GM18498 (cell line): ENCODE results near the gene CAMK2B.

ENCODE experiments used
- ATAC-seq: cut with Tn5 transposase; IDR thresholded peaks from one replicate; pipeline ENCODE4 v1.9.1; 2021; ENCODE audit warnings: mild to moderate bottlenecking, moderate library complexity; ENCODE audit not compliant: unreplicated experiment

CAMK2B gene

GRCh38 chr7:44259547-44260457 is 65.6 kb downstream of the CAMK2B start:
- no peak for ATAC-seq

GRCh38 chr7:44258865-44259546 is 66.4 kb downstream of the CAMK2B start:
- ATAC-seq: no peak

DNA sequence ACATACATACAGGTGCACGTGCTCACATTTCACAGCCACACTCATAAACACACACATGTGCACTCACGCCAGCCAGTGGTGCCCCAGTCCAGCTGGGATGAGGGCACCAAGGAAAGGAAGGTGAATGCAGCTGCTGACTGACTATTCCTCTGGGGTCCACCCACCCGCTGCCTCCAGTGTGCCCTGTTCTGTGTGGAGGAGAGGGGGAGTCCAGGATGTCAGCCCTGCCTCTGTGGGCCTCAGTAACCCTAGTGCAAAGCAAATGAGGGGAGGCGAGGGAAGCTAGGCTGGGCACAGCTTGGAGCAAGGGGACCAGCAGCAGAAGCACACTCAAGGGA is 67.0 kb downstream of the CAMK2B start:
- no peak for ATAC-seq

- peak; percentile 92 for ATAC-seq
These were observed 67.6 kb downstream of the CAMK2B start for GRCh38 chr7:44257618-44258422.

DNA sequence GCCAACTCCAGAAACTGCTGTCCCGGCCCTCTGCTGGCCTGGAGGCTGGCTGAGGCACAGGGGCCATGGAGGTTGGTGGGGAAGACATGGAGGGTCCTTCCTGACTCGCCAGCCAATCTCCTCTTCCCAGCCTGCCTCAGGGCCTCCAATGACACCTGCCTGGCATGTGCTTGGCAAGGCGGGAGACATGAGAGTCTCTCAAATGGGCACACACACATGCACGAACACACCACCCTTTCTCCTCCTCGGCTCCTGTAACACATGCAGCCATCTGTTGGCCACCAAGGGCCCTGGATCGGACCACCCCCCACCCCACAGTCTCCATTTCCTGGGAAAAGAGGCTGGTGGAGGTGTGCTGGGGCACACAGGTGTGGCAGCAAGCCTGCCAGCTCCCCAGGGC is 68.2 kb downstream of the CAMK2B start:
- no peak for ATAC-seq

DNA sequence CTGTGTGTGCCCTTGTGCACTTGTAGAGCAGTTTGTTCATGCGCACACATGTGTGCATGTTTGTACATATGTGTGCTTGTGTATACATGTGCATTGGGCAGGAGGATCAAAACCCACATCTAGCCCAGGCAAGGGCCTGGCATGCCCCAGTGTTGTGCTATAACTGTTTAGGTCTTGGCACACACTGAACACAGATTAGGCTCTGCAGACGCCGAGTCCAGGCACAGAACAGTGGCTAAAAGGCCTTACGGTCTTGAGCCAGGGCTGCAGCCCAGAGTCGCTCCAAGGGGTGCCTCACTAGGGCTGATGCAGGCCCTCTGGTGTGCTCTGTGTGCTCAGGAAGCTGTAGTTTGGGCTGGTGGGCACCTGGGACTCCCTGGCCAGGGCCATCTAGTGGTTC is 68.9 kb downstream of the CAMK2B start:
- ATAC-seq: no peak

GRCh38 chr7:44251881-44252280 is 73.5 kb downstream of the CAMK2B start:
- ATAC-seq: no peak

DNA sequence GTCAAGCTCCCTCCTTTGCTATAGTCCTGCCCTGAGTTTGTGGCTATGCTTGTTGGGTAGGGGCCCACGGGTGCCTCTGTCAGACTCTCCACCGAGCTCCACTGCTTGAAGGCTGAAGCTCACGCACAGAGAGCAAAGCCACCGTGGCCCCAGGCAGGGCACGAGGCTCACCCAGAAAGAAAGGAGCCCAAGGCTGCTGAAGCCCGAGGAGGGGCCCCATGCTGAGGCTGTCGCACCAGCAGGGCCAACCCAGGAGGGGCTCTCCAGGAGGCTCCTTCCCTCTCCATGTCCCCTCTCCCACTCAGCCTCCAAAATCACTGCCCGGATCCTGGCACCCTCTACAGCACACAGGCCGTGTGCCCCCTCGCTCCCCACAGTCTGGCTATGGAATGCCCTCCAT is 74.1 kb downstream of the CAMK2B start:
- no peak for ATAC-seq

GRCh38 chr7:44249639-44250234 is 75.7 kb downstream of the CAMK2B start:
- no peak for ATAC-seq

DNA sequence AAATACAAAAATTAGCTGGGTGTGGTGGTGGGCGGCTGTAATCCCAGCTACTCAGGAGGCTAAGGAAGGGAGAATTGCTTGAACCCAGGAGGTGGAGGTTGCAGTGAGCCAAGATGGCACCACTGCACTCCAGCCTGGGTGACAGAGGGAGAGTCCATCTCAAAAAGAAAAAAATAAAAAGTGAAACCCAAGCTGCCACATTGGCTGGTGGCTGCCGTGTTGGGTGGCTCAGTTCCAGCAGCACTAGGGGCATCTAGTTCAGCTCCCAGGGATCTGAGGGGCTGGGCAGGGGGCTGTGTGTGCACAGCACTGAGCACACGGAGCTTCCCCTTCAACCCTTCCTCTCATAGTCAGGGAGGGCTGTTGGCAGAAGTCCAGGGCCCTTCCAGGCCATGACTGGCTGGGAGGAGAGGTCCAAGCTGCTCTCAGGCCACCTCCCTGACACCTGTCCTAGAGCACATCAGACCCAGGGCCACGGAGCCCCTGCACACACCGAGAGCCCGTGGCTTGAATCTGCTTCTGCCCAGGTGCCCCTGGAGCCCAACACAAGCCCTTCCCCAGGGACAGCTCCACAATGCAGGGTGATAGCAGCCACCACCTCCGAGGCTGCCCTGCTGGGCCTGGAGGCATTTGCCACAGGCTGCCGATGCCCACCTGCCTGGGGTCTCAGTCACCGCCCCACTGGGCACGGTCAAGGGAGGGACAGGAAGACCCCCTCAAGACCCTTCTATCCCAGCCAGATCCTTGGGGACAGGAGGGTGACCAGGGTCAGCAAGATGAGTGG is 77.3 kb downstream of the CAMK2B start:
- ATAC-seq: no peak

DNA sequence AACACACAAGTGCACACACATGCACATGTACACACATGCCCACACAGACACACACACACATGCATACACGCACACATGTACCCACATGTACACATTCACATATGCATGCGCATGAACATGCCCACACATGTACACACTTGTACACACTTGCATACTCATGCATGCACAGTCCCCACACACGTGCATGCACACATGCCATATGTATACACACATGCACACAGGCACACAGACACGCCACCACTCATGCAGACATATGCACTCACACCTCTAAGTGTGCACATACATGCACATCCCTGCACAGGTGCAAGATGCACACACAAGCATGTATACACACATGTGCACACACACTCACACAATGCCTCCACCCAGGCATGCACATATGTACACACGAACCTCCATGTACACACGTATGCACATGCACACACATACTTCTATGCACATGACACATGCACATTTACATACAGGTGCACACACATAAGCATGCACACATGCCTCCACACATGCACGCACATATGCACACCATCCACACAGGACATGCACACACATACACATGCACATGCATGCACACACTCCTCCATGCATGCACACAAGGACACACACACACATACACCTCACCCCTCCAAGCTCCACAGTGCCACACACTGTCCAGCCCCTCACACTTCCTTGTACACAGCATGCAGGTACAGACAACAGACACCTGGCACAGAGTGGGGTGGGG is 78.8 kb downstream of the CAMK2B start:
- no peak for ATAC-seq

DNA sequence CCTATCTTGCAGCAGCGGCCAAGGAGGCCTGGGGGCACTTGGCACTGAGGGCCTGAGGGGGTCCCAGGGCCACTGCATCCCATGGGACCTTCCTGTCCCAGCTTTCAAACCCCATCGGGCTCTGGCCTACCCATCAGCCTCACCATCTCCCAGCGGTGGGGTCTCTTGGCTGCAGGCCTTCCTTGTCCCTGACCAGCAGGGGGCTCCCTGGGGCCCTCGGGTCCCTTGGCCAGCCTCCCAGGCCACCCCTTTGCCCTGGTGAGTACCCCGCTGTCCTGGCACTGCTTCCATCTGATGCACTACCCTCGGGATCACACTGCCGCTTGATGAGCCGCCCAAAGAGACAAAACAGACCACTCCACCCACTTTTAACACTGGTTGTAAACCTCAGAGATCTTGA is 81.1 kb downstream of the CAMK2B start:
- ATAC-seq: no peak

DNA sequence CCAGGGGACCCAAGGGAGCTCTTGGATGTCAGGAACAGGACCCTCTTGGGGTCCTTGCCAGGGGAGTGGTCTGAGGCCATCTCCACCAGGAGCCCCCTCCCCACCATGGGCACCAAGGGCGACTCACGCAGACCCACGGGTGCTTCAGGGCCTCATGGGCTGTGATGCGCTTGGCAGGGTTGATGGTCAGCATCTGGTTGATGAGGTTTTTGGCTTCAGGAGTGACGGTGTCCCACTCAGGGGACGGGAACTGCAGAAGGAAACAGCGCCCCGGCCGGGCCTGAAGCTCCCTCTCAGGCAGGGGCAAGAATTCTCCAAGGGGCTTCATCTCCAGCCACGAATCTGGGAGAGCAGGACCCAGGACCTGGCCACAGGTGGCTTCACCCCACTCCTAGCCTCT is 83.3 kb downstream of the CAMK2B start:
- ATAC-seq: no peak

- ATAC-seq: peak; percentile 82
These were observed 84.3 kb downstream of the CAMK2B start for GRCh38 chr7:44240983-44241510.

DNA sequence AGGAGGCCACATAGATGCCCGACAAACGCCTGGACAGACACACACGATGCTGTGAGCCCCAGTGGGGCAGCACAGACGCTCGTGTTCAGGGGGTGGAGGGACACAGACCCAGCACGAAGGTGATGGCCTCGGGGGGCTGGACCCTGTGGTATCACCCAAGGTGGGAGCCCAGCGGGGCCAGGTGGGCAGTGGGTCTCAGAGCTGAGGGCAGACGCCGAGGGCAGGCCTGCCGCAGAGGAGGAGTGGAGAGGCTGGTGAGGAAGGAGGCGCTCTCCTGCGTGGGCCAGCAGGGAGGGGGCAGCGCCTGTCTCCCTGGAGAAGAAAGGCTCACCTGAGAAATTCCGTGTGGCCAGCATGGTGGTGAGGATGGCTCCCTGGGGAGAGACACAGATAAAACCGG is 85.0 kb downstream of the CAMK2B start:
- ATAC-seq: no peak

GRCh38 chr7:44239361-44239760 is 86.0 kb downstream of the CAMK2B start:
- ATAC-seq: no peak

GRCh38 chr7:44238116-44238695 is 87.2 kb downstream of the CAMK2B start:
- no peak for ATAC-seq

DNA sequence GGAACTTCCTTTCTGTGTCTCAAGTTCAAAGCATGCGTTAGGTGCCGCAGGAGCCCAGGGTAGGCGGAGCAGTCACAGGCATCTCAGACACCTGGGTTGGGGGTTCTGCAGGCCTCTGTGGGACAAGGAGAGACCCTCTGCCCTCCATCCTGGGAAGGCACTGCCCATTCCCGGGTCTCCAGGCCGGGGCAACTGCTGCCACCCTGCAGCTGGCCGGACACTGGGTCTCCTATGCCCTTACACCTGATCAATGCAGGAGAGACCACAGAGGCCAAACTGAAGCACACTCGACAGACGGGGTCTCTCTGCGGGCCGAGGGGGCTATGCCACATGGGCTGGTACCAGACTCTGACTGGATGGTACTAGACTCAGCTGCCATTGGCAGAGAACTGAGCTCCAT is 87.7 kb downstream of the CAMK2B start:
- no peak for ATAC-seq

DNA sequence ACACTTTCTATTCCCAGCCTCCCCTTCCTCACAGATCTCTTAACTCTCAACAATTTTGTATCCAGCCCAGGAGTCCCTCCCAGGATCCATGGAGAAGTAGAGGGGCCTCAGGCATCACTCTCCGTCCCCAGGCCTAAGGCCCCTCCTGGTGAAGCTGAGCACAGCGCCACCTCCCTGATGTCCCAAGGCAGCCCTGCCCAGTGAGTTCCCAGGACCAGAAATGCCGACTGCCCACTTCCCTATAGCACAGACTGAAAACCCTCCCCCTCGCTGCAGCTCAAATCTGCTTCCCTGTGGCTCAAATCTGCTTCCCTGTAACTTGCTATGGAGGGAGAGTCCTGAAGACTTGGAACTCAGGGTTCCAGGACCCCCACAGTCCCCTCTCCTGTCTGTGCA is 89.1 kb downstream of the CAMK2B start:
- no peak for ATAC-seq
